CD14-positive monocyte (primary cell): ENCODE results near the gene VSTM2L. TPM values are rescaled to one million over a fixed set of nuclear protein-coding genes. Genes with fewer than 3 reads are reported as not detected.

Experiments used
- DNase-seq, 3 donors: peaks; one replicate each; pipeline ENCODE4 v3.0.0-alpha.2; 2011 to 2022
- H2AFZ ChIP-seq: 2 replicates; pipeline ENCODE4 v1.6.0; 2012; ENCODE audit warnings: mild to moderate bottlenecking, low read depth, low read length, inconsistent platforms; ENCODE audit not compliant: insufficient read depth, poor library complexity, severe bottlenecking
- H3K27ac ChIP-seq, 2 donors: 1 replicate in 1 of 2; 2 replicates in 1 of 2; pipeline ENCODE4 v1.5.1; 2012 to 2013; ENCODE audit warnings: low read length in 2 of 2, control low read depth in 1 of 2, inconsistent platforms in 1 of 2, low read depth in 1 of 2, mild to moderate bottlenecking in 1 of 2
- H3K27me3 ChIP-seq, 2 donors: one replicate each; pipeline versions ENCODE4 v1.6.0 to v1.6.1; 2011 to 2013; ENCODE audit warnings: low read length in 2 of 2; ENCODE audit not compliant: control insufficient read depth in 2 of 2, insufficient read depth in 2 of 2
- H3K36me3 ChIP-seq, 2 donors: replicated peaks in 1 of 2; 1 replicate in 1 of 2; 2 replicates in 1 of 2; pipeline versions ENCODE4 v1.5.1 to v1.6.1; 2012 to 2013; ENCODE audit warnings: low read length in 2 of 2, control low read depth in 1 of 2, inconsistent platforms in 1 of 2, mild to moderate bottlenecking in 1 of 2; ENCODE audit not compliant: insufficient read depth in 2 of 2, control insufficient read depth in 1 of 2
- H3K4me1 ChIP-seq, 2 donors: 1 replicate in 1 of 2; 2 replicates in 1 of 2; pipeline versions ENCODE4 v1.5.1 to v1.6.1; 2012 to 2013; ENCODE audit warnings: low read length in 2 of 2, control low read depth in 1 of 2, inconsistent platforms in 1 of 2, mild to moderate bottlenecking in 1 of 2, moderate library complexity in 1 of 2; ENCODE audit not compliant: insufficient read depth in 2 of 2, control insufficient read depth in 1 of 2
- H3K4me2 ChIP-seq: replicated peaks from 2 replicates; pipeline ENCODE3; 2012; ENCODE audit warnings: low read length, moderate library complexity, mild to moderate bottlenecking; ENCODE audit not compliant: poor library complexity, severe bottlenecking; ENCODE audit errors: extremely low read depth
- H3K4me3 ChIP-seq, 3 experiments: fragments of 200-600 bp in 1 of 3; sonication (generic) in 1 of 3; replicated peaks in 1 of 3; 1 replicate in 2 of 3; 2 replicates in 1 of 3; pipeline ENCODE4 v1.5.1; 2011 to 2013; ENCODE audit warnings: low read length in 3 of 3, mild to moderate bottlenecking in 3 of 3, control low read depth in 2 of 3, low read depth in 2 of 3, inconsistent platforms in 1 of 3, moderate library complexity in 1 of 3
- H3K79me2 ChIP-seq: 2 replicates; pipeline ENCODE4 v1.6.0; 2012; ENCODE audit warnings: mild to moderate bottlenecking, control low read depth, inconsistent platforms, low read length, moderate library complexity; ENCODE audit not compliant: insufficient read depth
- H3K9ac ChIP-seq: 2 replicates; pipeline ENCODE4 v1.6.0; 2017; ENCODE audit warnings: low read length, mild to moderate bottlenecking; ENCODE audit not compliant: insufficient read depth, poor library complexity, severe bottlenecking
- H3K9me3 ChIP-seq, 2 donors: replicated peaks in 1 of 2; 1 replicate in 1 of 2; 2 replicates in 1 of 2; pipeline versions ENCODE4 v1.5.1 to v1.6.1; 2012 to 2013; ENCODE audit warnings: low read length in 2 of 2, control low read depth in 1 of 2; ENCODE audit not compliant: control insufficient read depth in 1 of 2, insufficient read depth in 1 of 2
- H4K20me1 ChIP-seq: 2 replicates; pipeline ENCODE4 v1.6.0; 2012; ENCODE audit warnings: mild to moderate bottlenecking, low read length, control low read depth, moderate library complexity; ENCODE audit not compliant: insufficient read depth
- H3K27ac Mint-ChIP-seq, 7 donors: one replicate each; pipeline ENCODE4 v1.8.0; 2020; ENCODE audit warnings: mild to moderate bottlenecking in 7 of 7, mixed read lengths in 7 of 7, moderate library complexity in 6 of 7, inconsistent platforms in 2 of 7
- H3K27me3 Mint-ChIP-seq, 3 donors: one replicate each; pipeline ENCODE4 v1.8.0; 2021 to 2022; ENCODE audit warnings: low read depth in 3 of 3, mild to moderate bottlenecking in 3 of 3, mixed read lengths in 3 of 3, moderate library complexity in 3 of 3, inconsistent platforms in 1 of 3
- H3K36me3 Mint-ChIP-seq, 2 donors: one replicate each; pipeline ENCODE4 v1.8.0; 2020; ENCODE audit warnings: mixed read lengths in 2 of 2, inconsistent platforms in 1 of 2, mild to moderate bottlenecking in 1 of 2
- H3K4me1 Mint-ChIP-seq: one replicate; pipeline ENCODE4 v1.8.0; 2020; ENCODE audit warnings: mild to moderate bottlenecking, mixed read lengths
- H3K4me3 Mint-ChIP-seq, 2 donors: one replicate each; pipeline ENCODE4 v1.8.0; 2020; ENCODE audit warnings: mild to moderate bottlenecking in 2 of 2, mixed read lengths in 2 of 2, moderate library complexity in 1 of 2
- H3K9me3 Mint-ChIP-seq, 7 donors: one replicate each; pipeline ENCODE4 v1.8.0; 2020 to 2022; ENCODE audit warnings: mixed read lengths in 7 of 7, mild to moderate bottlenecking in 6 of 7, moderate library complexity in 6 of 7, inconsistent platforms in 2 of 7
- WGBS: methylation state at CpG from one replicate; pipeline ENCODE4 v1.1.5; 2013; ENCODE audit warnings: missing lambda C conversion rate; ENCODE audit not compliant: insufficient coverage; 5-methylcytosine and 5-hydroxymethylcytosine counted together
- intact Hi-C, 2 donors: fragments of 100-400 bp; cut with micrococcal nuclease; formaldehyde crosslinking; loops; one replicate each; pipeline versions ENCODE4 v1.15.0 to v1.15.1; 2023
- polyA plus RNA-seq, 3 donors: library from polyadenylated mRNA; depleted of rRNA in 1 of 3; unstranded in 2 of 3; stranded (reverse) in 1 of 3; fragments of 300-500 nt in 2 of 3; fragments of >200 nt in 1 of 3; fragmentation: Illumina TruSeq in 2 of 3; gene quantifications; 1 replicate in 2 of 3; 2 replicates in 1 of 3; pipeline ENCODE4 v1.2.3, GENCODE V29; 2012 to 2021
- TF ChIP-seq, protein P1 (sequence below): fragments of 200-600 bp; IDR thresholded peaks from one replicate; pipeline ENCODE4 v1.8.0; 2022; ENCODE audit warnings: antibody characterized with exemption, mild to moderate bottlenecking

The VSTM2L gene
- polyA plus RNA-seq, 3 donors, result not detected

- H3K36me3 Mint-ChIP-seq, result peaks cover 15 to 20% of the 10 kb centered on the region in 2 donors
- Histone ChIP-seq H3K4me1 (no peaks in the 10 kb centered on the region), H3K27ac (no peak overlapping the region), H3K9me3 (no peaks in the 10 kb centered on the region), H2AFZ (no peak overlapping the region), H3K4me3 (no peak overlapping the region), H3K4me2 (no peak overlapping the region), H3K27me3 (no peaks in the 10 kb centered on the region), H3K9ac (no peak overlapping the region), H4K20me1 (no peaks in the 10 kb centered on the region), H3K79me2 (no peaks in the 10 kb centered on the region), H3K36me3 (peaks cover 7 to 26% of the 10 kb centered on the region in 2 donors)
- no peak for DNase-seq
- no peak overlapping the region for H3K4me3 Mint-ChIP-seq
- intact Hi-C loops, result no loop called here
- TF ChIP-seq, protein P1, sequence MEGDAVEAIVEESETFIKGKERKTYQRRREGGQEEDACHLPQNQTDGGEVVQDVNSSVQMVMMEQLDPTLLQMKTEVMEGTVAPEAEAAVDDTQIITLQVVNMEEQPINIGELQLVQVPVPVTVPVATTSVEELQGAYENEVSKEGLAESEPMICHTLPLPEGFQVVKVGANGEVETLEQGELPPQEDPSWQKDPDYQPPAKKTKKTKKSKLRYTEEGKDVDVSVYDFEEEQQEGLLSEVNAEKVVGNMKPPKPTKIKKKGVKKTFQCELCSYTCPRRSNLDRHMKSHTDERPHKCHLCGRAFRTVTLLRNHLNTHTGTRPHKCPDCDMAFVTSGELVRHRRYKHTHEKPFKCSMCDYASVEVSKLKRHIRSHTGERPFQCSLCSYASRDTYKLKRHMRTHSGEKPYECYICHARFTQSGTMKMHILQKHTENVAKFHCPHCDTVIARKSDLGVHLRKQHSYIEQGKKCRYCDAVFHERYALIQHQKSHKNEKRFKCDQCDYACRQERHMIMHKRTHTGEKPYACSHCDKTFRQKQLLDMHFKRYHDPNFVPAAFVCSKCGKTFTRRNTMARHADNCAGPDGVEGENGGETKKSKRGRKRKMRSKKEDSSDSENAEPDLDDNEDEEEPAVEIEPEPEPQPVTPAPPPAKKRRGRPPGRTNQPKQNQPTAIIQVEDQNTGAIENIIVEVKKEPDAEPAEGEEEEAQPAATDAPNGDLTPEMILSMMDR, result no peak
- peak overlapping the region in 2 of 7 donors; percentile 3 to 26 for H3K27ac Mint-ChIP-seq
- H3K9me3 Mint-ChIP-seq, result no peaks in the 10 kb centered on the region
- H3K4me1 Mint-ChIP-seq, result no peaks in the 10 kb centered on the region
- H3K27me3 Mint-ChIP-seq, result peaks cover 0 to 3% (median 0%) of the 10 kb centered on the region in 3 donors
- WGBS, result 88% methylated on average over 18 of the region's 20 CpGs
Observed at GRCh38 chr20:37877832-37878772, 24.8 kb upstream of the VSTM2L start.

GRCh38 chr20:37878835-37879599, 23.9 kb upstream of the VSTM2L start:
- Histone ChIP-seq H3K79me2 (no peaks in the 10 kb centered on the region), H3K27ac (no peak overlapping the region), H3K36me3 (peaks cover 2 to 17% of the 10 kb centered on the region in 2 donors), H2AFZ (no peak overlapping the region), H3K9ac (no peak overlapping the region), H3K4me1 (no peaks in the 10 kb centered on the region), H4K20me1 (no peaks in the 10 kb centered on the region), H3K4me3 (no peak overlapping the region), H3K9me3 (no peaks in the 10 kb centered on the region), H3K27me3 (no peaks in the 10 kb centered on the region), H3K4me2 (no peak overlapping the region)
- intact Hi-C loops, result no loop called here
- Mint-ChIP-seq H3K27me3 (peaks cover 0 to 5% (median 0%) of the 10 kb centered on the region in 3 donors), H3K27ac (no peak overlapping the region), H3K36me3 (peaks cover 8 to 11% of the 10 kb centered on the region in 2 donors), H3K4me3 (no peak overlapping the region), H3K4me1 (no peaks in the 10 kb centered on the region), H3K9me3 (no peaks in the 10 kb centered on the region)
- TF ChIP-seq, protein P1, result no peak
- DNase-seq, result no peak
- 95% methylated on average over 8 of the region's 12 CpGs for WGBS
